Measurements from ENCODE around the gene DTNB.

DTNB gene

DNA sequence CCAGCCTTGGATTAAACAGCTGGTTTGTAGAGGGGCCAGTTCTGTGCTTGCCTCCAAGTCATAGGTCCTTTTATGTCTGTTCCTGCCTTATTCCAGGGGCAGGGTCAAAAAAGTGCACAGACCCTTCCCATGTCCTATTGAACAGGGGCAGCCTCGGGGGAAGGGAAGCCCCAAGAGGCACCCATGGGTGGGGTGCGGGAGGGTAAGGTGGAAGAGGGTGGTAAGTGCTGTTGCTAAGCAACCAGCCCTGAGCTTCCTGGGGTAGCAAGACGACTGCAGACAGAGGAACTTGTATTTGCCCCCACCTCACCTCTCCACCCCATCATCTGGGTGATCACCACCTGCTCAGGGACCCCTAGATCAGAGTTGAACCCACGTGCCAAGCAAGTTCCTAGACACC, 339.4 kb downstream of the DTNB start:
- Histone ChIP-seq H3K9me3 (ENCODE audit: severe bottlenecking) (no peaks in the 10 kb centered on the region), H3K27ac (no peak overlapping the region), H3K4me3 (ENCODE audit: low read depth, low read length) (no peak overlapping the region), H3K36me3 (peaks cover 3% of the 10 kb centered on the region; the same call in 1 of the 2 replicates), H3K27me3 (ENCODE audit: insufficient read depth, low read depth, severe bottlenecking) (no peaks in the 10 kb centered on the region)
- no peak for DNase-seq
- TF ChIP-seq, protein P1, sequence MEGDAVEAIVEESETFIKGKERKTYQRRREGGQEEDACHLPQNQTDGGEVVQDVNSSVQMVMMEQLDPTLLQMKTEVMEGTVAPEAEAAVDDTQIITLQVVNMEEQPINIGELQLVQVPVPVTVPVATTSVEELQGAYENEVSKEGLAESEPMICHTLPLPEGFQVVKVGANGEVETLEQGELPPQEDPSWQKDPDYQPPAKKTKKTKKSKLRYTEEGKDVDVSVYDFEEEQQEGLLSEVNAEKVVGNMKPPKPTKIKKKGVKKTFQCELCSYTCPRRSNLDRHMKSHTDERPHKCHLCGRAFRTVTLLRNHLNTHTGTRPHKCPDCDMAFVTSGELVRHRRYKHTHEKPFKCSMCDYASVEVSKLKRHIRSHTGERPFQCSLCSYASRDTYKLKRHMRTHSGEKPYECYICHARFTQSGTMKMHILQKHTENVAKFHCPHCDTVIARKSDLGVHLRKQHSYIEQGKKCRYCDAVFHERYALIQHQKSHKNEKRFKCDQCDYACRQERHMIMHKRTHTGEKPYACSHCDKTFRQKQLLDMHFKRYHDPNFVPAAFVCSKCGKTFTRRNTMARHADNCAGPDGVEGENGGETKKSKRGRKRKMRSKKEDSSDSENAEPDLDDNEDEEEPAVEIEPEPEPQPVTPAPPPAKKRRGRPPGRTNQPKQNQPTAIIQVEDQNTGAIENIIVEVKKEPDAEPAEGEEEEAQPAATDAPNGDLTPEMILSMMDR (IDR thresholded peaks at IDR 0.05; ENCODE audit: low read depth, low read length): no peak

DNA sequence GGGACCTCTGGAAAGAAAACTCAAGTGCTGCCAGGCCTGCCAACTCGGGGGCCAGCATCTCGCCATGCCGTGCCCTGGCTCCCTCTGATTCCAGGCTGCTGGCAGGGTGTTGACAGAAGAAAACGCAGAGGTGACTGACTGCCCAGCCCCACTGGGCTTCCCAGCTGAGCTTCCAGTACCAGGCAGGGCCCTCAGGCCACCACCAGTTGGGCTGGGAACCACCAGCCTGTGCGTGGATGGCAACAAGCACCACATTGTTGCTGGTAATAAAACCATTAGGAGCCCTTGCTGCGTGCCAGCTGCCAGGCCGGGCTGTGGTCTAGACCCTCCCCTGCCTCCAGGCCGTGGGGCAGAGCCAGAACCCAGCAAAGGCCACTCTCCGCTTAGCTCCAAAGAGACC, 340.8 kb downstream of the DTNB start:
- DNase-seq: no peak
- no peaks in the 10 kb centered on the region for H3K9me3 ChIP-seq (ENCODE audit: severe bottlenecking)
- TF ChIP-seq, protein P1 (IDR thresholded peaks at IDR 0.05; ENCODE audit: low read depth, low read length): no peak
- no peaks in the 10 kb centered on the region for H3K27me3 ChIP-seq (ENCODE audit: insufficient read depth, low read depth, severe bottlenecking)
- no peaks in the 10 kb centered on the region for H3K36me3 ChIP-seq
- H3K27ac ChIP-seq: no peak overlapping the region
- H3K4me3 ChIP-seq (ENCODE audit: low read depth, low read length): no peak overlapping the region

- TF ChIP-seq, protein P1 (IDR thresholded peaks at IDR 0.05; ENCODE audit: low read depth, low read length): no peak
Observed at GRCh38 chr2:25331686-25332365, 341.6 kb downstream of the DTNB start.

DNA sequence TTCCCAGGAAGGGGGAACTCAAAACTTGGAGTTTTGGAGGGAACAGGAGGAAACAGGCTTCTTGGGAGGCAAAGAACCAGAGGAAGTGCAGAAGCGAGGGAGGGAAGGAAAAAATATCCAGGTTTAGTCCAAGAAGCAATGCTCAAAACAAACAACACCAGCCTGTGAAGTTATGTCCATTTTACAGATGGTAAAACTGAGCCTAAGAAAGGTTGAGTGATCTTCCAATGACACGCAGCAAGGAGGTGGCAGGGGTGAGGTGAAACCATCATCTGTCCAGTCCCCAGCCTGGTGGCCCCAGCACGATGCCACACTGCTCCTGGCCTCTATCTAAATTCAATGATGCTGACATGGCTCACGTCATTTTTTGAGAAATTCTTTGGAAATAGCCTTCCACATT, 342.4 kb downstream of the DTNB start:
- TF ChIP-seq, protein P1 (IDR thresholded peaks at IDR 0.05; ENCODE audit: low read depth, low read length): no peak
- Histone ChIP-seq H3K36me3 (peaks cover 12% of the 10 kb centered on the region), H3K27me3 (ENCODE audit: insufficient read depth, low read depth, severe bottlenecking) (no peaks in the 10 kb centered on the region), H3K4me3 (ENCODE audit: low read depth, low read length) (no peak overlapping the region), H3K9me3 (ENCODE audit: severe bottlenecking) (peaks cover 10% of the 10 kb centered on the region), H3K27ac (no peak overlapping the region)
- no peak for DNase-seq

More at GRCh38 chr2:25331686-25332365, 341.6 kb downstream of the DTNB start:
- peaks cover 3% of the 10 kb centered on the region for H3K9me3 ChIP-seq (ENCODE audit: severe bottlenecking)
- DNase-seq: peak; percentile 11
- H3K36me3 ChIP-seq: peaks cover 5% of the 10 kb centered on the region
- H3K27ac ChIP-seq: no peak overlapping the region
- H3K4me3 ChIP-seq (ENCODE audit: low read depth, low read length): no peak overlapping the region
- no peaks in the 10 kb centered on the region for H3K27me3 ChIP-seq (ENCODE audit: insufficient read depth, low read depth, severe bottlenecking)

GRCh38 chr2:25330273-25330672, 343.1 kb downstream of the DTNB start:
- H3K36me3 ChIP-seq: peaks cover 12% of the 10 kb centered on the region
- TF ChIP-seq, protein P1 (IDR thresholded peaks at IDR 0.05; ENCODE audit: low read depth, low read length): no peak

More at GRCh38 chr2:25330273-25330672, 343.1 kb downstream of the DTNB start:
- peaks cover 14% of the 10 kb centered on the region for H3K9me3 ChIP-seq (ENCODE audit: severe bottlenecking)
- DNase-seq: no peak
- H3K27me3 ChIP-seq (ENCODE audit: insufficient read depth, low read depth, severe bottlenecking): no peaks in the 10 kb centered on the region
- H3K4me3 ChIP-seq (ENCODE audit: low read depth, low read length): no peak overlapping the region
- H3K27ac ChIP-seq: no peak overlapping the region
